Mucosa of stomach (tissue), 1 donor: ENCODE results near the gene GATA5.
"Not testable (repeated sequence)": the region's sequence is repeated elsewhere in the genome, so short reads cannot be mapped to it uniquely, and the experiment has no call there.

Experiments
- H3K27me3 ChIP-seq: one replicate; pipeline ENCODE4 v1.7.0; 2013; ENCODE audit warnings: mild to moderate bottlenecking, low read length; ENCODE audit not compliant: control insufficient read depth, insufficient read depth
- H3K36me3 ChIP-seq: one replicate; pipeline ENCODE4 v1.7.0; 2013; ENCODE audit warnings: low read length; ENCODE audit not compliant: control insufficient read depth, insufficient read depth
- H3K4me1 ChIP-seq: one replicate; pipeline ENCODE4 v1.7.0; 2013; ENCODE audit warnings: mild to moderate bottlenecking, low read length; ENCODE audit not compliant: control insufficient read depth, insufficient read depth
- H3K4me3 ChIP-seq: one replicate; pipeline ENCODE4 v1.7.0; 2013; ENCODE audit warnings: low read length
- H3K9ac ChIP-seq: one replicate; pipeline ENCODE4 v1.7.0; 2013; ENCODE audit warnings: mild to moderate bottlenecking, low read length, moderate library complexity
- H3K9me3 ChIP-seq: one replicate; pipeline ENCODE4 v1.7.0; 2013; ENCODE audit warnings: mild to moderate bottlenecking, low read length, moderate library complexity; ENCODE audit not compliant: control insufficient read depth
- donor health status: Pancreatic carcinoma.

The GATA5 gene

GRCh38 chr20:62427172-62428001 is 48.4 kb downstream of the GATA5 start, which contains the start of gene RBBP8NL:
Gene RBBP8NL (minus strand): TSS chr20:62427539. CDS start chr20:62419647, 7,892 bp downstream.
- Histone ChIP-seq H3K4me3 (peak within 1 kb of the TSS; percentile 19), H3K9ac (peak within 1 kb of the TSS; percentile 34), H3K36me3 (no peaks in the 10 kb centered on the region), H3K27me3 (peaks cover 5% of the 10 kb centered on the region), H3K9me3 (no peaks in the 10 kb centered on the region), H3K4me1 (peaks cover 49% of the 10 kb centered on the region)

GRCh38 chr20:62426699-62427131 is 49.1 kb downstream of the GATA5 start:
- H3K9ac ChIP-seq, result no peak overlapping the region
- H3K27me3 ChIP-seq, result peaks cover 5% of the 10 kb centered on the region
- peak overlapping the region; percentile 19 for H3K4me3 ChIP-seq
- H3K9me3 ChIP-seq, result no peaks in the 10 kb centered on the region
- peaks cover 49% of the 10 kb centered on the region for H3K4me1 ChIP-seq
- no peaks in the 10 kb centered on the region for H3K36me3 ChIP-seq

- H3K4me1 ChIP-seq, result peaks cover 49% of the 10 kb centered on the region
- not testable (repeated sequence) for H3K36me3 ChIP-seq, H3K27me3 ChIP-seq
Measured at GRCh38 chr20:62426059-62426348, 49.8 kb downstream of the GATA5 start.

GRCh38 chr20:62425281-62426058 is 50.3 kb downstream of the GATA5 start:
- no peak overlapping the region for H3K9ac ChIP-seq
- no peaks in the 10 kb centered on the region for H3K36me3 ChIP-seq
- H3K27me3 ChIP-seq, result peaks cover 5% of the 10 kb centered on the region
- no peak overlapping the region for H3K4me3 ChIP-seq
- H3K9me3 ChIP-seq, result no peaks in the 10 kb centered on the region
- H3K4me1 ChIP-seq, result peaks cover 45% of the 10 kb centered on the region

More at GRCh38 chr20:62426059-62426348, 49.8 kb downstream of the GATA5 start:
- not testable (repeated sequence) for H3K9me3 ChIP-seq, H3K9ac ChIP-seq, H3K4me3 ChIP-seq

GRCh38 chr20:62424249-62425107 is 51.3 kb downstream of the GATA5 start:
- no peaks in the 10 kb centered on the region for H3K9me3 ChIP-seq
- H3K4me1 ChIP-seq, result peaks cover 35% of the 10 kb centered on the region
- H3K36me3 ChIP-seq, result no peaks in the 10 kb centered on the region
- H3K27me3 ChIP-seq, result peaks cover 5% of the 10 kb centered on the region
- H3K9ac ChIP-seq, result no peak overlapping the region
- no peak overlapping the region for H3K4me3 ChIP-seq

GRCh38 chr20:62423326-62423706 is 52.5 kb downstream of the GATA5 start:
- H3K4me1 ChIP-seq, result peaks cover 24% of the 10 kb centered on the region
- H3K9ac ChIP-seq, result no peak overlapping the region
- peaks cover 5% of the 10 kb centered on the region for H3K27me3 ChIP-seq
- H3K9me3 ChIP-seq, result no peaks in the 10 kb centered on the region
- no peaks in the 10 kb centered on the region for H3K36me3 ChIP-seq
- H3K4me3 ChIP-seq, result no peak overlapping the region

- peaks cover 18% of the 10 kb centered on the region for H3K4me1 ChIP-seq
- no peak overlapping the region for H3K4me3 ChIP-seq
- peaks cover 5% of the 10 kb centered on the region for H3K27me3 ChIP-seq
- no peaks in the 10 kb centered on the region for H3K36me3 ChIP-seq
- no peaks in the 10 kb centered on the region for H3K9me3 ChIP-seq
- H3K9ac ChIP-seq, result no peak overlapping the region
Measured at GRCh38 chr20:62422636-62423325, 53.0 kb downstream of the GATA5 start.

- peaks cover 9% of the 10 kb centered on the region for H3K4me1 ChIP-seq
- H3K9ac ChIP-seq, result no peak overlapping the region
- H3K9me3 ChIP-seq, result no peaks in the 10 kb centered on the region
- H3K36me3 ChIP-seq, result no peaks in the 10 kb centered on the region
- H3K27me3 ChIP-seq, result peaks cover 5% of the 10 kb centered on the region
- H3K4me3 ChIP-seq, result no peak overlapping the region
Measured at GRCh38 chr20:62421716-62421990, 54.1 kb downstream of the GATA5 start.

- Histone ChIP-seq H3K36me3 (no peaks in the 10 kb centered on the region), H3K27me3 (peaks cover 5% of the 10 kb centered on the region), H3K4me1 (peaks cover 5% of the 10 kb centered on the region), H3K9me3 (no peaks in the 10 kb centered on the region), H3K4me3 (no peak overlapping the region), H3K9ac (no peak overlapping the region)
Measured at GRCh38 chr20:62420846-62421715, 54.7 kb downstream of the GATA5 start.

GRCh38 chr20:62419759-62420158 is 56.0 kb downstream of the GATA5 start:
- Histone ChIP-seq H3K27me3 (peaks cover 5% of the 10 kb centered on the region), H3K9me3 (no peaks in the 10 kb centered on the region), H3K4me1 (peaks cover 5% of the 10 kb centered on the region), H3K36me3 (no peaks in the 10 kb centered on the region), H3K9ac (no peak overlapping the region), H3K4me3 (no peak overlapping the region)
